RWPE2 (cell line): ENCODE measurements around the gene DLG1.

Source experiments
- ATAC-seq: fragments of 200-7000 bp; cut with Tn5 transposase; 3 replicates; pipeline ENCODE4 v1.9.1; 2021; ENCODE audit warnings: low read depth
- DNase-seq: peaks from one replicate; pipeline ENCODE4 v3.0.0-alpha.2; 2020; ENCODE audit warnings: low spot score
- H3K27ac ChIP-seq: fragments of 450-650 bp; 2 replicates; pipeline ENCODE4 v1.5.1; 2017; ENCODE audit warnings: mild to moderate bottlenecking; ENCODE audit not compliant: poor library complexity, severe bottlenecking
- H3K27me3 ChIP-seq: fragments of 250-450 bp; sonication (Bioruptor Pico); 2 replicates; pipeline ENCODE4 v1.5.1; 2021; ENCODE audit warnings: mild to moderate bottlenecking, moderate library complexity; ENCODE audit not compliant: insufficient read depth, poor library complexity, severe bottlenecking
- H3K36me3 ChIP-seq: fragments of 250-450 bp; sonication (Bioruptor Pico); 2 replicates; pipeline ENCODE4 v1.5.1; 2020; ENCODE audit warnings: low read depth, mild to moderate bottlenecking, moderate library complexity
- H3K4me1 ChIP-seq: fragments of 250-450 bp; sonication (Bioruptor Pico); 2 replicates; pipeline ENCODE4 v1.5.1; 2021; ENCODE audit warnings: mild to moderate bottlenecking, moderate library complexity; ENCODE audit not compliant: insufficient read depth, poor library complexity, severe bottlenecking
- H3K4me3 ChIP-seq: fragments of 250-450 bp; sonication (Bioruptor Pico); 2 replicates; pipeline ENCODE4 v1.5.1; 2021; ENCODE audit warnings: mild to moderate bottlenecking, moderate library complexity; ENCODE audit not compliant: severe bottlenecking
- H3K9me3 ChIP-seq: fragments of 250-450 bp; sonication (Bioruptor Pico); 2 replicates; pipeline ENCODE4 v1.5.1; 2021; ENCODE audit warnings: mild to moderate bottlenecking, moderate library complexity; ENCODE audit not compliant: severe bottlenecking
- TF ChIP-seq, protein P1 (sequence below): fragments of 450-650 bp; IDR thresholded peaks from one replicate; pipeline ENCODE4 v1.5.1; 2017; ENCODE audit warnings: mild to moderate bottlenecking, moderate library complexity; ENCODE audit not compliant: poor library complexity, severe bottlenecking

Gene DLG1

DNA sequence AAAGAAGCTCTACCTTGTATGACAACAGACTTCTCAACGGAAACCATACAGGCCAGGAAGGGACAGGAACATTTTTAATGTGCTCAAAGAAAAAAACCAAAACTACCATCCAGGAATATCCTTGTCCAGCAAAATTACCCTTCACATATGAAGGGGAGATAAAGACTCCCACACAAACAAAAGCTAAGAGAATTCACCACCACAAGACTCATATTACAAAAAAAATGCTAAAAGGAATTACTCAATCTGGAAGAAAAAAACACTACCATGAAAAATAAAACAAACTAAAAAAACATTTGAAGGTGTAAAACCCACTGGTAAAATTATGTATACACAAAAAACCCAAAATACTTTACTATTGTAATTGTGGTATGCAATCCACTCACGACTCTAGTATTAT, 57.2 kb downstream of the DLG1 start:
- no peak overlapping the region for H3K27ac ChIP-seq
- DNase-seq, result no peak
- no peaks in the 10 kb centered on the region for H3K27me3 ChIP-seq
- TF ChIP-seq, protein P1, sequence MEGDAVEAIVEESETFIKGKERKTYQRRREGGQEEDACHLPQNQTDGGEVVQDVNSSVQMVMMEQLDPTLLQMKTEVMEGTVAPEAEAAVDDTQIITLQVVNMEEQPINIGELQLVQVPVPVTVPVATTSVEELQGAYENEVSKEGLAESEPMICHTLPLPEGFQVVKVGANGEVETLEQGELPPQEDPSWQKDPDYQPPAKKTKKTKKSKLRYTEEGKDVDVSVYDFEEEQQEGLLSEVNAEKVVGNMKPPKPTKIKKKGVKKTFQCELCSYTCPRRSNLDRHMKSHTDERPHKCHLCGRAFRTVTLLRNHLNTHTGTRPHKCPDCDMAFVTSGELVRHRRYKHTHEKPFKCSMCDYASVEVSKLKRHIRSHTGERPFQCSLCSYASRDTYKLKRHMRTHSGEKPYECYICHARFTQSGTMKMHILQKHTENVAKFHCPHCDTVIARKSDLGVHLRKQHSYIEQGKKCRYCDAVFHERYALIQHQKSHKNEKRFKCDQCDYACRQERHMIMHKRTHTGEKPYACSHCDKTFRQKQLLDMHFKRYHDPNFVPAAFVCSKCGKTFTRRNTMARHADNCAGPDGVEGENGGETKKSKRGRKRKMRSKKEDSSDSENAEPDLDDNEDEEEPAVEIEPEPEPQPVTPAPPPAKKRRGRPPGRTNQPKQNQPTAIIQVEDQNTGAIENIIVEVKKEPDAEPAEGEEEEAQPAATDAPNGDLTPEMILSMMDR, result no peak
- no peaks in the 10 kb centered on the region for H3K4me1 ChIP-seq
- H3K9me3 ChIP-seq, result peaks cover 23% of the 10 kb centered on the region
- no peak overlapping the region for H3K4me3 ChIP-seq
- peaks cover 39% of the 10 kb centered on the region for H3K36me3 ChIP-seq
- ATAC-seq, result no peak

DNA sequence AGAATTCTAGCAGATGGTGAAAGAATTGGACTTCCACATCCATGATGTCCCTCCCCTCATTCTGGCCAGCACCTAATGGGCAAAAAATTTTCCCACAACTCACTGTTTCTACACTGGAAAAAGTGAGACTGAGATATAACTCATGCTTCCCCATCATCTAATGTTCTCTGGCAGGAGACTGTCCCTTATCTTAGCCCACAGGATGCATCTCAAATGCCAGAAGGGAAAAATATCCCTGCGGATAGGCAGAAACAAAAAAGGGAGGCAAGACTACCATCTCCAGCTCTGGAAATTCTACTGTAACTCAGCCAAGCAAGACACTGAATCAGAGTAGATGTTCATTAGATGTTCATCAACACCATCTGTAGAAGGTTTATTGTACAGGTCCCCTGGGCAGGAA, 58.6 kb downstream of the DLG1 start:
- no peaks in the 10 kb centered on the region for H3K4me1 ChIP-seq
- no peaks in the 10 kb centered on the region for H3K27me3 ChIP-seq
- no peak overlapping the region for H3K27ac ChIP-seq
- H3K4me3 ChIP-seq, result no peak overlapping the region
- H3K9me3 ChIP-seq, result peaks cover 23% of the 10 kb centered on the region
- DNase-seq, result no peak
- H3K36me3 ChIP-seq, result peaks cover 42% of the 10 kb centered on the region
- TF ChIP-seq, protein P1, result no peak
- ATAC-seq, result no peak

DNA sequence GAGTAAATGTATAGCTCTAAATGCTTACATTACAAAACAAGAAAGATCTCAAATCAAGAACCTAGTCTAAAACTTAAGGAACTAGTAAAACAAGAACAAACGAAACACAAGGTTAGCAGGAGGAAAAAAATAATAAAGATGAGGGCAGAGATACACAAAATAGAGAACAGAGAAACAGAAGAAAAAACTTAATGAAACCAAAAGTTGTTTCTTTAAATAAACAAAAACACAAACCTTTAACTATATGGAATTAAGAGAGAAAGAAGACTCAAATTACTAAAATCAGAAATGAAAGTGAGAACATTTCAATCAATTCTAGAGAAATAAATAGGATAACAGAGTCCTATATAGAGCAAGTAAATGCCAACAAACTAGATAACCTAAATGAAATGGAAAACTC, 59.6 kb downstream of the DLG1 start:
- Histone ChIP-seq H3K9me3 (peaks cover 23% of the 10 kb centered on the region), H3K4me1 (no peaks in the 10 kb centered on the region), H3K36me3 (peaks cover 31% of the 10 kb centered on the region), H3K27me3 (no peaks in the 10 kb centered on the region), H3K27ac (no peak overlapping the region), H3K4me3 (no peak overlapping the region)
- ATAC-seq, result no peak
- TF ChIP-seq, protein P1, result no peak
- DNase-seq, result no peak

DNA sequence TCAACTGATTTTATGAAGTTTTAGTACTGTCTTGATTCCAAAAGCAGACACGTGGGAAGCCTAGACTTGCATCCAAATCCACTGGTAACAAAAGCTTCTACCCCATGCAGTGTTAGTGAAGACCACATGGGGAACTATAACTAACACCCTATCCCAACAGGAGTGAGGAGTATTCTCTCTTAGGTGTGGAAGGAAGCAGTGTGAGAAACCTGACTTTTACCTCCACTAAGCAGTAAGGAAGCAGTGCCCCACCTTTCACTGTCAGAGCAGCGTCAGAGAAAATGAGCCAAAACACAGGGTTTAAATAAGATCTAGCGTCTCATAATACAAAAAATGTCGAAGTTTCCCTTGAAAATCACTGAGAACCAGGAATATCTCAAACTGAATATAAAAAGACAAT, 60.5 kb downstream of the DLG1 start:
- DNase-seq, result no peak
- Histone ChIP-seq H3K36me3 (peaks cover 25% of the 10 kb centered on the region), H3K27me3 (no peaks in the 10 kb centered on the region), H3K4me3 (no peak overlapping the region), H3K4me1 (no peaks in the 10 kb centered on the region), H3K27ac (no peak overlapping the region), H3K9me3 (peaks cover 13% of the 10 kb centered on the region)
- TF ChIP-seq, protein P1, result no peak
- ATAC-seq, result no peak

DNA sequence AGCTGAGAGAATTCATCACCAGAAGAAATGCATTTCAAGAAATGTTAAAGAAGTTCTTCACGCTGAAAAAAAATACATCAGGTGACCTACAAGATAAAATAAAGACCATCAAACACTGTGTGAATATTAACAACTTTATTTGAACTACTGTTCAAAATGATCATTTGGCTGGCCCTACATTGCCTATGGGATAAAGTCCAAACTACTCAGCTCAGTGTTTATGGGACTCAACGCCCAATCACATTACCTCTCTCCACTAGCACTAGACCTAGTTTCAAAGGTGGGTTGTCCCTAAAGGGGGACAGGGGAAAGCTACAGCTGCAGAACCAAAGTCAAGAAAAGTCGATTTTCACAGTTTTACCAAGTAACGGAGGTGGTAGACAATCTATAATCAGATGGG, 62.0 kb downstream of the DLG1 start:
- no peaks in the 10 kb centered on the region for H3K9me3 ChIP-seq
- H3K27me3 ChIP-seq, result no peaks in the 10 kb centered on the region
- TF ChIP-seq, protein P1, result no peak
- no peak overlapping the region for H3K27ac ChIP-seq
- ATAC-seq, result no peak
- peaks cover 10% of the 10 kb centered on the region for H3K36me3 ChIP-seq
- H3K4me3 ChIP-seq, result no peak overlapping the region
- no peak for DNase-seq
- no peaks in the 10 kb centered on the region for H3K4me1 ChIP-seq
